HepG2 (cell line): ENCODE results near the gene RALY. TPM values are rescaled to one million over a fixed set of nuclear protein-coding genes. Genes with fewer than 3 reads are reported as not detected.

Source experiments
- CENPX ChIP-seq: sonication (generic); formaldehyde crosslinking; IDR thresholded peaks from 2 replicates; pipeline ENCODE4 v1.9.0; 2021; ENCODE audit warnings: mild to moderate bottlenecking, missing genetic modification reagents, moderate library complexity
- ELF3 ChIP-seq: IDR thresholded peaks from 2 replicates; pipeline ENCODE4 v1.6.1; 2016; ENCODE audit warnings: missing genetic modification reagents, missing compliant biosample characterization
- GTF3A ChIP-seq: sonication (generic); formaldehyde crosslinking; conservative IDR thresholded peaks from 2 replicates; pipeline ENCODE4 v1.4.0; 2020; ENCODE audit warnings: mild to moderate bottlenecking, missing genetic modification reagents
- KLF13 ChIP-seq: sonication (generic); formaldehyde crosslinking; IDR thresholded peaks from 2 replicates; pipeline ENCODE4 v1.4.0; 2020; ENCODE audit warnings: mild to moderate bottlenecking, missing genetic modification reagents
- MYNN ChIP-seq: sonication (generic); formaldehyde crosslinking; IDR thresholded peaks from 2 replicates; pipeline ENCODE4 v1.4.0; 2020; ENCODE audit warnings: mild to moderate bottlenecking, low read depth, missing genetic modification reagents
- NR2F2 ChIP-seq: IDR thresholded peaks from 2 replicates; pipeline ENCODE4 v1.6.1; 2012; ENCODE audit warnings: low read depth, inconsistent platforms, borderline replicate concordance
- ZFY ChIP-seq: sonication (generic); formaldehyde crosslinking; IDR thresholded peaks from 2 replicates; pipeline ENCODE4 v1.4.0; 2020; ENCODE audit warnings: missing genetic modification reagents
- ZNF296 ChIP-seq: sonication (generic); formaldehyde crosslinking; conservative IDR thresholded peaks from 2 replicates; pipeline ENCODE4 v1.5.0; 2020; ENCODE audit warnings: mild to moderate bottlenecking, missing genetic modification reagents
- ZNF318 ChIP-seq: sonication (generic); formaldehyde crosslinking; IDR thresholded peaks from 2 replicates; pipeline ENCODE4 v1.4.0; 2020; ENCODE audit warnings: mild to moderate bottlenecking, missing genetic modification reagents
- ZNF619 ChIP-seq: sonication (generic); formaldehyde crosslinking; IDR thresholded peaks from 2 replicates; pipeline ENCODE4 v1.4.0; 2020; ENCODE audit warnings: mild to moderate bottlenecking, missing genetic modification reagents
- ZNF703 ChIP-seq: sonication (generic); formaldehyde crosslinking; IDR thresholded peaks from 2 replicates; pipeline ENCODE4 v1.5.1; 2020; ENCODE audit warnings: missing genetic modification reagents, mild to moderate bottlenecking, moderate library complexity, borderline replicate concordance
- ZNF83 ChIP-seq: sonication (generic); formaldehyde crosslinking; IDR thresholded peaks from 2 replicates; pipeline ENCODE4 v1.4.0; 2020; ENCODE audit warnings: missing genetic modification reagents, mild to moderate bottlenecking, borderline replicate concordance
- ZNF883 ChIP-seq: sonication (generic); formaldehyde crosslinking; IDR thresholded peaks from 2 replicates; pipeline ENCODE4 v1.5.1; 2020; ENCODE audit warnings: mild to moderate bottlenecking, missing genetic modification reagents; ENCODE audit errors: not compliant biosample characterization
- polyA plus RNA-seq, 8 experiments: library from polyadenylated mRNA; depleted of rRNA in 3 of 8; stranded (reverse) in 7 of 8; unstranded in 1 of 8; fragments of >200 nt; fragmentation: Illumina TruSeq in 4 of 8; extraction: Trizol in 4 of 8; gene quantifications; 2 replicates each; pipeline versions ENCODE4 v1.2.1 to v1.2.3, GENCODE V29; 2011 to 2016; ENCODE audit warnings: low read depth in 4 of 8, missing spikeins in 1 of 8, mixed read lengths in 1 of 8; ENCODE audit not compliant: insufficient read depth in 1 of 8
- total RNA-seq, 5 experiments: library from RNA; depleted of rRNA; stranded (reverse); fragments of >200 nt; fragmentation: Illumina TruSeq; extraction: Trizol; gene quantifications; 2 replicates each; pipeline ENCODE4 v1.2.3, GENCODE V29; 2016; ENCODE audit warnings: low read depth in 1 of 5
- TF ChIP-seq, protein P1 (sequence below): sonication (generic); formaldehyde crosslinking; IDR thresholded peaks from 2 replicates; pipeline ENCODE4 v1.8.0; 2022; ENCODE audit warnings: missing genetic modification reagents, low read depth, mild to moderate bottlenecking, borderline replicate concordance
- TF ChIP-seq, protein P2 (sequence below): sonication (generic); formaldehyde crosslinking; IDR thresholded peaks from 2 replicates; pipeline ENCODE4 v1.5.0; 2020; ENCODE audit warnings: mild to moderate bottlenecking, missing genetic modification reagents
- TF ChIP-seq, protein P3 (sequence below): sonication (generic); formaldehyde crosslinking; IDR thresholded peaks from 2 replicates; pipeline ENCODE4 v1.8.1; 2023; ENCODE audit warnings: missing genetic modification reagents, mild to moderate bottlenecking, borderline replicate concordance

The RALY gene
- total and polyA plus RNA-seq, 2 of the 13 experiments (the other 11 are each of a cell fraction or from before 2014, with no cell fraction given), result 178 to 186 TPM

DNA sequence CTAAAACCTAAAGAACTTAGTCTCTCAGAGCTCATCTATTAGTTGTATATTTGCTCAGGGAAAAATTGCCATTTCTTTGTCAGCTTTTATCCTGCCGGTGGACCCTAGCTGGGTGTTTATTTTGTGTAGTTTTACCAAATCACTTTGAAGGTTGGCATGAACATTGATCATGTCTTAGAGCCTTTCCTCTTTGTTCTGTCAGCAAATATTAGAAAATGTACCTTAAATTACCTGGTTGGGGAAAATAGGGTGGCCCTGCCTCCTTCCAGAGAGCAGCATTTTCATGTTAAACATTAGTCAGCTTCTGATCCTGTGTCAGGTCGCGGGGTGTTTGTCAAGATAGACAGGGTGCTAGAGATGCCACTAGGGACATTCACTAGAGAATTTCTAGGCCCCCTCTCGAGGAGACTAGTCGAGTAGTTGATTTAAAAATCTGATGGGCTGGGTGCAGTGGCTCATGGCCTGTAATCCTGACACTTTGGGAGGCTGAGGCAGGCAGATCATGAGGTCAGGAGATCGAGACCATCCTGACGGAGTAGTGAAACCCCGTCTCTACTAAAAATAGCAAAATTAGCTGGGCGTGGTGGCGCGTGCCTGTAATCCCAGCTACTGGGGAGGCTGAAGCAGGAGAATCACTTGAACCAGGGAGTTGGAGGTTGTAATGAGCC is 11.2 kb downstream of the RALY start (continued):
- TF ChIP-seq MYNN (CRISPR knock-in tag) (0 out of 2 replicates have a peak, but pooled peaks have one; percentile 41), KLF13 (CRISPR knock-in tag) (no peak), ZNF296 (no peak), ZNF619 (CRISPR knock-in tag) (0 out of 2 replicates have a peak, but pooled peaks have one; percentile 57), GTF3A (0 out of 2 replicates have a peak, but pooled peaks have one; percentile 59), ZNF703 (CRISPR knock-in tag) (no peak), ZFY (CRISPR knock-in tag) (peak; percentile 68), NR2F2 (peak; percentile 89), ZNF883 (CRISPR knock-in tag) (no peak), CENPX (CRISPR knock-in tag) (no peak), ZNF318 (CRISPR knock-in tag) (peak; percentile 66; the same call in 1 of the 2 replicates), ZNF83 (CRISPR knock-in tag) (no peak), ELF3 (CRISPR knock-in tag) (peak; percentile 85)
- TF ChIP-seq, protein P1, sequence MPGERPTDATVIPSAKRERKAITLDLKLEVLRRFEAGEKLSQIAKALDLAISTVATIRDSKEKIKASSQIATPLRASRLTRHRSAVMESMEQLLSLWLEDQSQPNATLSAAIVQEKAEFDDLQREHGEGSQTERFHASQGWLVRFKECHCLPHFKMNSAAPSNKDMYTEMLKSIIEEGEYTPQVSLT (CRISPR knock-in tag), result no peak
- TF ChIP-seq, protein P2, sequence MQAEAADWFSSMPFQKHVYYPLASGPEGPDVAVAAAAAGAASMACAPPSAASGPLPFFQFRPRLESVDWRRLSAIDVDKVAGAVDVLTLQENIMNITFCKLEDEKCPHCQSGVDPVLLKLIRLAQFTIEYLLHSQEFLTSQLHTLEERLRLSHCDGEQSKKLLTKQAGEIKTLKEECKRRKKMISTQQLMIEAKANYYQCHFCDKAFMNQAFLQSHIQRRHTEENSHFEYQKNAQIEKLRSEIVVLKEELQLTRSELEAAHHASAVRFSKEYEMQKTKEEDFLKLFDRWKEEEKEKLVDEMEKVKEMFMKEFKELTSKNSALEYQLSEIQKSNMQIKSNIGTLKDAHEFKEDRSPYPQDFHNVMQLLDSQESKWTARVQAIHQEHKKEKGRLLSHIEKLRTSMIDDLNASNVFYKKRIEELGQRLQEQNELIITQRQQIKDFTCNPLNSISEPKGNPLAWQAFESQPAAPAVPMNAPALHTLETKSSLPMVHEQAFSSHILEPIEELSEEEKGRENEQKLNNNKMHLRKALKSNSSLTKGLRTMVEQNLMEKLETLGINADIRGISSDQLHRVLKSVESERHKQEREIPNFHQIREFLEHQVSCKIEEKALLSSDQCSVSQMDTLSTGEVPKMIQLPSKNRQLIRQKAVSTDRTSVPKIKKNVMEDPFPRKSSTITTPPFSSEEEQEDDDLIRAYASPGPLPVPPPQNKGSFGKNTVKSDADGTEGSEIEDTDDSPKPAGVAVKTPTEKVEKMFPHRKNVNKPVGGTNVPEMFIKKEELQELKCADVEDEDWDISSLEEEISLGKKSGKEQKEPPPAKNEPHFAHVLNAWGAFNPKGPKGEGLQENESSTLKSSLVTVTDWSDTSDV (CRISPR knock-in tag), result no peak
- TF ChIP-seq, protein P3, sequence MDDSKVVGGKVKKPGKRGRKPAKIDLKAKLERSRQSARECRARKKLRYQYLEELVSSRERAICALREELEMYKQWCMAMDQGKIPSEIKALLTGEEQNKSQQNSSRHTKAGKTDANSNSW (CRISPR knock-in tag), result 0 out of 2 replicates have a peak, but pooled peaks have one; percentile 29
